Fibroblast of skin of right quadriceps (primary cell): Measurements from ENCODE around the gene MKX.
"Not testable (repeated sequence)": the region's sequence is repeated elsewhere in the genome, so short reads cannot be mapped to it uniquely, and the experiment has no call there.

Experiments
- DNase-seq: peaks from one replicate; pipeline ENCODE4 v3.0.0-alpha.2; 2013

The MKX gene

DNA sequence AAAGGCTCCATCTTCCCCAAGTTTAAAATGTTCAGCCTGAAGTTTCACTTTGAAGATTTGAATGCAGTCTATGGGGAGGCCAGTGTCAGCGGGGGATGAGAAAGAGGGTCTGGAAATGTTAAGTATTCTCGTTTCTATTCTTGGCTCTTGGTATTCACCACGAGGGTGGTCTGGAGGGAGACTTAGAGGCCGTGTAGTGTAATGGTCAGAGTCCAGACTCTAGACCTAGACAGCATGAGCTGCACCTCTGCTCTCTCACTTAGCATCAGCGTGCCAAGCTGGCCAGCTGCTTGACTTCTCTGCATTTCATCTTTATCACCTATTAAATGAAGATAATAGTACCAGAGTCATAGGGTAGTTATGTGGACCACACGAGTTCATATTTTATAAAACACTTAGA lies 57.9 kb downstream of the MKX start:
- DNase-seq, result no peak

- DNase-seq, result no peak
Observed at GRCh38 chr10:27687326-27687725, 58.3 kb downstream of the MKX start.

DNA sequence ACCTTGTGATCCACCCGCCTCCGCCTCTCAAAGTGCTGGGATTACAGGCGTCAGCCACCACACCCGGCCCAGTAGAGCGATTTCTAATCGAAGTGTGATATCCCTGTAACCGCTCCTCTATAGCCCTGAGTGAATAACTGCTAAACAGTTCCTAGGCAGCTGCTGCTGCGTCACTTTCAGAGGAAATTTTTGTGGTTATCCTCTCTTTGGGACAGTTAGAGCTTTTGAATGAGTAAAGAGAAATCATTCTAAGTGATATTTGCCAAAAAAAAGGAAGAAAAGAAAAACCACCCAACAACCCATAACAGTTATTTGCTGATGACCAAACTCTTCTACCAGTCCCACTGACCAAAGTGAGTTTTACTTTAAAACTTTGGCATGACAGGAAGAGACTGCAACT lies 59.9 kb downstream of the MKX start:
- peak; percentile 31 for DNase-seq

GRCh38 chr10:27683226-27683625 lies 62.4 kb downstream of the MKX start:
- no peak for DNase-seq

DNA sequence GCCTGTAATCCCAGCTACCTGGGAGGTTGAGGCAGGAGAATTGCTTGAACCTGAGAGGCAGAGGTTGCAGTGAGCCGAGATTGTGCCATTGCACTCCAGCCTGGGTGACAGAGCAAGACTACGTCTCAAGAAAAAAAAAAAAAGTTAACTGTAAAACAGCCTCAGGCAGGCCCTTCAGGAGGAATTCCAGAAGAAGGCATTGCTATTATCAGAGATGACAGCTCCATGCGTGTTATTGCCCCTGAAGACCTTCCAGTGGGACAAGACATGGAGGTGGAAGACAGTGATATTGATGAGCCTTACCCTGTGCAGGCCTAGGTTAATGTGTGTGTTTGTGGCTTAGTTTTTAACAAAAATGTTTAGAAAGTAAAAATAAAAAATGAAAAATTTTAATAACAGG lies 63.8 kb downstream of the MKX start:
- DNase-seq, result not testable (repeated sequence)

GRCh38 chr10:27680691-27681605 lies 64.7 kb downstream of the MKX start:
- peak; percentile 45 for DNase-seq

GRCh38 chr10:27680006-27680557 lies 65.5 kb downstream of the MKX start:
- DNase-seq, result no peak

GRCh38 chr10:27679369-27679912 lies 66.2 kb downstream of the MKX start:
- DNase-seq, result no peak

- no peak for DNase-seq
Observed at GRCh38 chr10:27678166-27678565, 67.5 kb downstream of the MKX start.

DNA sequence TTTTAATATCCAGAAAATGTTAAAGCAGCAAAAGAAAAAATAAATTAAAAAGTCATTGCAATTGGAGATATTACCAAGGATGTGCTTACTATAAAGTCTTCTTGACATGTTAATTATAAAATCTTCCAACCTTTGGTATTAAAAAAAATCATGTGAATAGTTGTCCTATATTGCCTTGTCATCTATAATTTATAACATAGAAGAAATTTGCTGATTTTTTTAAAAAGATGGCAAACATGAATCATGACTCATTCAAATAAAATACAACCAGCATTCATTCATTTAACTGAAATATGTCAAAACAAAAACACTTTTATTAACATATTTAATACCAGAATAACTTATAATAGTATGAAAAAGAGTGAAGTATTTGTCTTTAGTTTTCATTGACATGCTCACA lies 72.6 kb downstream of the MKX start:
- no peak for DNase-seq

DNA sequence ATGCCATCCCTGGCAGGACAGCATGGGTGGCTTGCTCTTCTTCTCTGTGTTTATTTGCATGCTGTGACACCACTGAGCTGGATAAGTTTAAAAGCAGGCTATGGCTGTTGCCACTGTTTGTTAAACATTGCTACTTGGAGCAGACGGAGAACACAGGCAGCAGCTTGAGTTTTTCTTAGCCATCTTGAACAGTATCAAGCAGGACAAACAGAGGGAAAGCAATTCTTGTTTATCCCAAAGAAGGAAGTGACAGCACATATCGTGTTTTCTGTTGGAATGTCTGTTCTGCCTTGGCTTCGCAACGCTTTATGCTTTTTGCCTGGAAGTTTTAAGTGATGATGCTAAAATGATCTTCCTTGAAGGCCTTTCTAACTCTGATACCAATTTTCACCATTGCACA lies 73.8 kb downstream of the MKX start:
- no peak for DNase-seq

DNA sequence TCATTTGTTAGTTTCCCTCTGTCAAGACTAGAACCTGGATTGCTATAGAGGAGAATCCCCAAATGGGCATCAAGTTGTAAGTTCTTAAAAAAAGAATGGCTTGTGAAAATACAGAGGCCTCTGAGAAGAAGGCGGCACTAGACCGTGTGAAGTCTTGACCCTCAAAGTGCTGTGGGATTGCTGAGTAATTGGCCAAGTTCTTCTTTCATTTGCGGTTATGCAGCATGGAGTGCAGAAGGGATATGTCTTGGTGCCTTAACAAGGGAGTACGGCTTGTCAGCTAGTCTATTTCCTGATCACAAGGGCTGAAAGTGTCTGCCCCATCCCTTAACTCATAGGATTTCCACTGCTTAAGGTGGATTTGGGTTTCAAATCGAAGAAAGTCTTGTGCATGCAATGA lies 81.2 kb downstream of the MKX start:
- DNase-seq, result no peak

DNA sequence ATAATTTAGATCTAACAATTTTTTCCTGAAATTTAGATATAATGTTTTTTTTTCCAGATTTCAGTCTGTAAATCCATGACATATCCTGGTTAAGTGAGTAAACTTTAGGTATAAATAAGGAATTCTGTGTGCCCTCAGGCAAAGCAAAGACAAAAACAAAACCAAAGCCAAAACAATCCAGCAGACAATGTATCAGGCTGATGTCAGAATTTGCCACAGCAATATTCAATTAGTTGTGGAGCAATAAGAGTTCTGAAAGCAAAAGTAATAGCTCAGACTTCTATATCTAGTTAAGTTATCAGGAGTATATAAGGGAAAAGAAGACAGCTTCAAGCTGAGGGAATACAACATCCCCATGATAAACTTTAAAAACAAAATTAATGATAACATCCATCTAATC lies 82.0 kb downstream of the MKX start:
- no peak for DNase-seq

GRCh38 chr10:27661514-27662286 lies 83.9 kb downstream of the MKX start:
- peak; percentile 54 for DNase-seq

GRCh38 chr10:27660711-27661110 lies 84.9 kb downstream of the MKX start:
- peak; percentile 31 for DNase-seq

GRCh38 chr10:27660268-27660667 lies 85.4 kb downstream of the MKX start:
- no peak for DNase-seq

- no peak for DNase-seq
Observed at GRCh38 chr10:27659786-27660185, 85.8 kb downstream of the MKX start.

- peak; percentile 76 for DNase-seq
Observed at GRCh38 chr10:27658788-27659187, 86.8 kb downstream of the MKX start.

- no peak for DNase-seq
Observed at GRCh38 chr10:27655296-27655695, 90.3 kb downstream of the MKX start.

DNA sequence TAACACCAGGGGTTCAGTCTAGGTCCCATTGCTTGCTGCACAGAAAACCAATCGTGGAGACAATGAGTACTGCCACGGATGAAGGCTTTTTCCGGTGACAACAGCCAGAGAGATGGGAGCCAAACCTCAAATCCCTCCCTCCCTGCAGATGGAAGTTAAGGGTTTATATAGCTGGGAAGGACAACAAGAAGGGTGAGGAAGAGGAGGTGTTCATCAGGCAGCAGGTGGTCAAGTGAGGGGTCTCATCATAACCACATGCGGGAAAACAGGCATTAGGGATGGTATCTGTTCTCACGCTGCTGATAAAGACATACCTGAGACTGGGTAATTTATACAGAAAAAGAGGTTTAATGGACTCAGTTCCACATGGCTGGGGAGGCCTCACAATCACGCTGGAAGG lies 91.3 kb downstream of the MKX start:
- DNase-seq, result no peak

DNA sequence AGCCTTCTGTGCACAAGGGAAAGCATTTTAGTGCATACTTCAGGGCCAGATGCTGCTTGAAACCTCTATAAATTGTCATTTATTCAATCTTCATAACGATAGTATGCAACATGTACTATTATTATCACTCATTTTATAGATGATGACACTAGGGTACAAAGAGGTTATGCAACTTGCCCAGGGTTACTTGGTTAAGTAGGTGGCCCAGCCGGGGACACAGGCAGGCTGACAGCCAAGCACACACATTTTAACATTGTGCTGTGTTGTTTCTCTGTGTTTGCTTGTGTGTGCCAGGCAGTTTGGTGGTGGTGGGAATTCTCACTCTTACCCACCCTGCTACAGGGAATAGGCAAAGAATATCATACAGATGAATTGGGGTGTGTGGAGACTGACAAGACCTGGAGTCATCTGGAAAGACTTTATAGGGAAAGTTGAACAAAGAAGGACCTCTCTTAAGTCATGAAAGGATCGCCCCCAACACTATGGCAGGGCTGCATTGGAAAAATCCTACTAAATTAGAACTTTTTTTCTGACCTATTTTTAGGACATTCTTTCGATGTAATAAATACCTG lies 98.9 kb downstream of the MKX start:
- peak; percentile 44 for DNase-seq

GRCh38 chr10:27646194-27646593 lies 99.4 kb downstream of the MKX start:
- DNase-seq, result peak; percentile 87

DNA sequence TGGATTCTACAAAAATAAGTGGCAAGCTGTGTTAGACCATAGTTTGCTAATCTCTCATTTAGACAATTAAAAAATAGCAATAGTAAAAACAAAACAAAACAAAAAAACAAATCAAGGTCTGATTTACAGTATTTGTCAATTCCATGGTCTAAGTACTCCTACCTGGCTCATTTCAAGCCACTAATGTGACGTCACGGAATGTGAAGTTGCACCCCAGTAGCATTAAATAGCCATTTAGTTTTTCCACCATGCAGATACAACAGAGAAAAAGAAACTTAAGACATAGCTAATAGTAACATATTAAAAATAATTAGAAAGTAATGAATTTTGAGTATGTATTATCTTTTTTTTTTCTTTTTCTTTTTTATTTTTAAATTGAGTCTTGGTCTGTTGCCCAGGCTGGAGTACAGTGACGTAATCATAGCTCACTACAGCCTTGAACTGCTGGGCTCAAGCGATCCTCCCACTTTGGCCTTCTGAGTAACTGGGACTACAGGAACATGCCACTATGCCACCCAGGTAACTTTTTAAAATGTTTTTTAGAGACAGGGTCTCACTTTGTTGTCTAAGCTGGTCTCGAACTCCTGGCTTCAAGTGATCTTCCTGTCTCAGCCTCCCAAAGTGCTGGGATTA lies 101.2 kb downstream of the MKX start:
- no peak for DNase-seq
